Measurements from ENCODE around the gene LARGE2.

Gene LARGE2

DNA sequence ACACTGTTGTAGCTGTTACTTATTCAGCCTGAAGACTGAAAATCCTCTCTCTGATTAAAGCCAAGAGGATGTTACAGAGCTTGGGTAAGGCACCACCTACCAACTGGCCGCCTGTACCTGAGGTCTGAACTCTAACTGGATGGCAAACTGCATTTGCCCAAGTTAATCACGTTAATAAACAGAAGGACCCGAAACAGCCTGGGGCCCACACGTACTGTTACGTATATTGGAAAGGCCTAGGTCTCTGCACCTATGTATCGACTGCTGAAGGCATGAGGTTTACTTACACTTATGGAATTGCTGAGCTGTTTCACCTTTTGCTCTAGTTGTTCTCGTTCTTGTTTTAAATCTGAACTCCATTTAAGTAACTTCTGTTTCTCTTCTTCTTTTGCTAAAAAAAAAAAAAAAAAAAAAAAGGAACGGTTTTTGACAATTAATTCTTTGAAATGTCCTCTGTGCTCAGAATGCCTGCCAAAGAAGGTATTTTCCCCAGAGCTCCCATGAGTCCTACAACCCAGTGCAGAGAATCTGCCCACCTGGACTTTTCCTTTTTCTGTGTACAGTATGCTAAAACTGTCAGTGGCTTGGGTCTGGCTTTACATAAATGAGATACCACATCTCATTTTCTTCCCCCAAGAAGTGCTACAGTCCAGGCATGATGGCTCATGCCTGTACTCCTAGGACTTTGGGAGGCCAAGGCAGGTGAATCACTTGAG is 13.1 kb downstream of the LARGE2 start:
- TF ChIP-seq CTCF (IDR thresholded peaks at IDR 0.05; ENCODE audit: low read depth, low read length), result no peak
- in situ Hi-C loops (cut with HindIII; ENCODE audit: low sequenced_read_pairs), result no loop called here
- DNase-seq (ENCODE audit: low read depth, low spot score), result no peak
- no peak overlapping the region for H3K4me3 ChIP-seq (ENCODE audit: low read depth, low read length)

DNA sequence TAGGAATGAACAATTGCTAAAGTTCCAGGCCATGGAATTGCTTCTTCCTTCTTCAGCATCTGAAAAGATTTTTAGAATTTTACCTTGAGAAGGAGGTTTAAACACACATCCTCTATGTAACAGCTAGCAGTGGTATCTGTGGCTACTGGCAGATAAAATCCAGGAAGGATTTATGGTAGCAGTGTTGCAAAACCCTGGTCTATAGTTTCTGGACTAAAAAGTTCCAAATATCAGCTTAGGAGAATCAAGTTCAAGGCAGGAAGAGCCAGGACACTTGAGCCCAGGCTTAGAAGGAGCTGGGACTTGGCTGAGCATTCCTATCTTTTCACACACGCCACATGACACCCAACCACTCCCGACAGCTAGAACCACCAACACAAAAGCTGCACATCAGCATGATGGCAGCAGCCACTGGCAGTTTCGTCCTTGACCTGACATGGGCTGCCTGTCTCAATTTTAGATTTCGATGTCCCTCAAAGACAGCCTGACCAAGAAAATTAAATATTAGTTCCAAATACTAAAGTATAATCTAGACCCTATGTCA is 14.1 kb downstream of the LARGE2 start:
- no peak for TF ChIP-seq CTCF (IDR thresholded peaks at IDR 0.05; ENCODE audit: low read depth, low read length)
- DNase-seq (ENCODE audit: low read depth, low spot score), result no peak
- no peak overlapping the region for H3K4me3 ChIP-seq (ENCODE audit: low read depth, low read length)
- in situ Hi-C loops (cut with HindIII; ENCODE audit: low sequenced_read_pairs), result no loop called here

GRCh38 chr11:45937916-45938315 is 15.5 kb downstream of the LARGE2 start:
- TF ChIP-seq CTCF (IDR thresholded peaks at IDR 0.05; ENCODE audit: low read depth, low read length), result no peak
- no peak overlapping the region for H3K4me3 ChIP-seq (ENCODE audit: low read depth, low read length)
- in situ Hi-C loops (cut with HindIII; ENCODE audit: low sequenced_read_pairs), result no loop called here
- no peak for DNase-seq (ENCODE audit: low read depth, low spot score)

- no peak for TF ChIP-seq CTCF (IDR thresholded peaks at IDR 0.05; ENCODE audit: low read depth, low read length)
- no peak overlapping the region for H3K4me3 ChIP-seq (ENCODE audit: low read depth, low read length)
- DNase-seq (ENCODE audit: low read depth, low spot score), result no peak
- in situ Hi-C loops (cut with HindIII; ENCODE audit: low sequenced_read_pairs), result no loop called here
Measured at GRCh38 chr11:45939836-45940235, 17.4 kb downstream of the LARGE2 start.

- no peak for DNase-seq (ENCODE audit: low read depth, low spot score)
- in situ Hi-C loops (cut with HindIII; ENCODE audit: low sequenced_read_pairs), result no loop called here
- TF ChIP-seq CTCF (IDR thresholded peaks at IDR 0.05; ENCODE audit: low read depth, low read length), result no peak
- H3K4me3 ChIP-seq (ENCODE audit: low read depth, low read length), result no peak overlapping the region
Measured at GRCh38 chr11:45941285-45941684, 18.8 kb downstream of the LARGE2 start.

GRCh38 chr11:45942381-45942780 is 19.9 kb downstream of the LARGE2 start:
- no peak overlapping the region for H3K4me3 ChIP-seq (ENCODE audit: low read depth, low read length)
- DNase-seq (ENCODE audit: low read depth, low spot score), result no peak
- in situ Hi-C loops (cut with HindIII; ENCODE audit: low sequenced_read_pairs), result no loop called here
- no peak for TF ChIP-seq CTCF (IDR thresholded peaks at IDR 0.05; ENCODE audit: low read depth, low read length)

Data from astrocyte of the spinal cord (primary cell).